ENCODE results near the gene SETD1B.
"Not testable (repeated sequence)": the region's sequence is repeated elsewhere in the genome, so short reads cannot be mapped to it uniquely, and the experiment has no call there.

SETD1B gene

DNA sequence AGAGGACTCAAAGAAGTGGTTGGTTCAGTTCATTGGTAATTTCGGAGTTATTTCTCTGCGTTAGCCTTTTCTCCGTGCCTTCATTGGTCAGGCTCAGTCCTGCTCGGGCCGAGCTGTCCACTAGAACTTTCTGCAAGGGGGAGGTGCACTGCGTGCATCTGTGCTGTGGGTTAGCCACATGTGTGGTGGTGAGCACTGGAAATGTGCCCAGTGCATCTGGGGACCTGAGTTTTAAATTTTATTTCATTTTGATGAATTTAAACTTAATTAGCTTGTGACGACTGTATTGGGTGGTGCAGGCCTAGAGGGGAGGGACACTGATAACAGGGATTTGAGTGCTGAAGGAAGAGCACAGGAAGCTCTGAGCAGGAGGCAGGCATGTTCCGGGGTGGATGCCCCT is 24.5 kb downstream of the SETD1B start:
- DNase-seq, result no peak

DNA sequence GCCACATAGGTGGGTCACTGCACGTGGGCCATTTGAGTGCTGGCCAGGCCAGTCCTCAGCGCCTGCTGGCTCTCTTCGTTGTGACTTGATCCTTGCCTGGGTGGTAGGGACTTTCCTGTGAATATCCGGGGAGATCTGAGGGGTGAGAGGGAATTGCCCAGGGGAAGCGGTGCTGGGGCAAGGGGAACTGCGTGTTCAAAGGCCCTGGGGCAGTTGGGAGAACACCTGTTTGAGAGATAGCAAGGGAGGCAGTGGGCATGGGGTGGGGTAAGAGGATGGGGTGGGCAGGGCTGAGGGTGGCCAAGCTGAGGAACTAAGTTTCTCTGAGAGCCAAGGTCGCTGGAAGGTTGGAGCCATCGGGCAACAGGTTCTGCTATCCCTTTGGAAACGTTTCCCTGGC is 25.0 kb downstream of the SETD1B start:
- no peak for DNase-seq

DNA sequence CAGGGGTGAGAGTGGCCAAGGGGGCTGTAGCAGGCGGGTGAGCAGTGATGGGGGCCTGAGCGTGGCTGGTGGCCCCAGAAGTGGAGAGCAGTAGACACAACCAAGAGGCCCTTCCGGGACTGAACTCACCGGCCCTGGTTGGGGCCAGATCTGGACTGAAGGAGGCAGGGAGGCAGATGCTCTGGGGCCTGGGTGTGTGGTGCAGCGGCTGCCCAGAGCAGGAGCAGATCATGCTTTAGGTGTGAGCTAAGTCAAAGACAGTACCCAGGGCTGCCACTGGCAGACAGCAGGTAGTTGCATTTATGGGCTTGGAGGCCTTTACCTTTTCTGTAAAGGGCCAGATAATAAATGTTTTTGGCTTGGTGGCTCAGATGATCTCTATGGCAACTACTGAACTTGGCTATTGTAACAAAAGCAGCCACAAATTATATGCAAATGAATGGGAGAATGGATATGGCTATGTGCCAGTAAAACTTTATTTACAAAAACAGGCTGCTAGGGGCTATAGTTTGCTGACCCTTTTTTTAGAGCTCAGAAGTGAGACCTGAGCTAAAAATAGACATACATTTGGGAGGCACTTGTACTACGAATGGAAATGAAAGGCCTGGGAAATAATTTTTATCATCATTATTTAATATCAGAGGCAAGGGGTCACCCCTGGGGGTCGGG is 25.6 kb downstream of the SETD1B start:
- DNase-seq, result no peak

DNA sequence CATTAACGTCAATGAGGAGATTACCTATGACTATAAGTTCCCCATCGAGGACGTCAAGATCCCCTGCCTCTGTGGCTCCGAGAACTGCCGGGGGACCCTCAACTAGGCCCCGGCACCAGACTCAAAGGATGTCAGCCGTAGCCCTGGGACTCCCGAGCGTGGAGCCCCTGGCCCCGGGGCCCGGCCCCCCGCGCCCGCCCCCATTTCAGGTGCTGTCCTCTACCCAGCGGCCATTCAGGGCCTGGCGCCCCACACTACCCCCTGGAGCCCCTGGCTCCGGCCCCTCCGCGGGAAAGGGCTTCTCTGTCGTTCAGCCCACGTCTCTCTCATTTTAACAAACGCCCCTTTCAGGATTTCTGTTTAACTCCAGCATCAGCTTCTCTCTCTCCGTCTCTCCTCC is 26.3 kb downstream of the SETD1B start:
- no peak for DNase-seq

DNA sequence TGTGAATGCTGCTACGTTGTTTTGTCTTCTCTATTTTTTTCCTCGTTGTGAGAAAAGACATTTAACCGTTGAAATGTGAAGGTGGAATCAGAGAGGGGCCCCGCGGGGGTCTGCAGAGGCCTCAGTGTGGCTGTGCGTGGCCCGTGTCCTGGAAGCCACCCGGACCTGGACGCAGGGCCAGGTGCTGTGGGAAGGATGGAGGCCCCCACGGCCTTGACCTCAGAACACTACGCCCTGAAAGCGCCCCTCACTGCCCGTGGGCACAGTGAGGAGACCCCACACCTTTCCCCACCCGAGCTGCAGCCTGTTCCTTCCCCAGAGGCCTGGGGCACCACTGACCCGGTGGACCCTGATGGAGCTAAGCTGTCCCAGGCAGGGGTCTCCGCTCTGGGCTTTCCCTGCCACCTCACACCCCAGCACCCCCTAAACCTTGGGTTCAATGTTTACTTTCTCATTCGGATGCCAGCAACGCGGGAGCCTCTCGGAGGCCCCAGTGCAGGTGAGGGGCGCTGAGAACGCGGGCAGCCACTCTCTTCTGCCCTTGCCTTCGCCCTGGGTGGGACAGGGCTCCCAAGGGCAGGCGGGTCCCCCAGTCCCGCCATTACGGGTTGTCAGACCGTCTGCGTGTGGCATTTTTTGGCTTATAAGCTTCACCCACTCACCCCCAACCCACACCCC is 26.9 kb downstream of the SETD1B start:
- DNase-seq, result no peak

DNA sequence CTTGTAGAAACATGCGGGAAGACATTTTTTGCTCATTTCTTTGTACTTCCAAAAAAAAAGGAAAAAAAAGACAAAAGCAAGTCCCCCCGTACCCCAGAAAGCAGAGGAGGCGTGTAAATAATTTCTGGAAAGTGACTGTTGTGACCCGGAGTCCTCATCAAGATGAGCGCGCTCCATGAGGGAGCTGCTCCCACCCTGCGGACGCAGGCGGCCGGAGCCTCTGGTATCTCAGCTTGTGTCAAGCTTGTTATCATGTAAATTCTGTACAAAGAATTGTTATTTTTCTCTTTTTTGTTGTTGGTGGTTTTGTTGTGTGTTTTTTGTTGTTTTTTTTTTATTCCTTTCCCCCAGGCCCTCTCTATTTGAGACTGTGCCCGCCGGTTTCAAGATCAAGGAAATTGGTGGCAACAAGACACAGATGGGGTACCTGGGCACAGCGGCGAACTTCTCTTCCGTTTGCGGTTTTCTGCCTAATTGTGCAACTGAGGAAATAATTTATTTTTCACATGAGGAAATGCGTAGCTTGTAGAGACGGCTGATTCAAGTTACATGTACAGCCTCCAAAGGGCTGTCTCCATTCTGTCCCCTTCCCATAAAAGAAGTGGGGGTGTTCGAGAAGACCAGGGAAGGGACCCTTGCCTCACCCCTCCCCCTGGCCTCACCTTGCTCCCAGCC is 27.9 kb downstream of the SETD1B start:
- DNase-seq, result no peak

DNA sequence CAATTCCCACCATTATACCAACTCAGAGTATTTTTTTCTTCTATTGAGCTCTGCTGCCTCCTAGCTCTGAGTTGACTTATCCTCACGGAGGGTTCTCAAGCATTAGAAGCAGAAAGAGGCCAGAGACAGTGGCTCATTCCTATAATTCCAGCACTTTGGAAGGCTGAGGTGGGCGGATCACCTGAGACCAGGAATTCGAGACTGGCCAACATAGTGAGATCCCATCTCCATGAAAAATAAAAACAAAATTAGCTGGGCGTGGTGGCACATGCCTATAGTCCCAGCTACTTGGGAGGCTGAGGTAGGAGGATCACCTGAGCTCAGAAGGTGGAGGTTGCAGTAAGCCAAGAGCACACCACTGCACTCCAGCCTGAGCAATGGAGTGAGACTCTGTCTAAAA is 33.9 kb downstream of the SETD1B start:
- no peak for DNase-seq

DNA sequence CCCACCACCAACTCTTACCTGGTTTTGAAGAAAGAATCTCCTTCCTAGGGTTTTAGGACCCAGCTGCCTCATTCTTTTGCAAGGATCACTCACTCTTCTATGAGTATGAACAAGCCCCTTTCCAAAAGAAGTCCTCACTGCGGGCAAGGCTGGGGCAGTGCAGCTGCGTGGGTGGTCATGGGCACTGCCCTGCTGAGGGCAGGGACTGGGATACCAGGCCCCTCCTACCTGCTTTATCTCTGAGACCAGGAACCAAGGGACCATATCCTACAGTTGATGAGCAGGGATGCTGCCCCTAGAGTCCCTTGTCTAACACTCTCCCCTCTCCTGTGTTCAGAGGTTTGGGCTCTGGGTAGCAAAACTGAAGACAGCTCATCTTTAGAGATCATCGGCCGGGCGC is 34.3 kb downstream of the SETD1B start:
- DNase-seq, result no peak

DNA sequence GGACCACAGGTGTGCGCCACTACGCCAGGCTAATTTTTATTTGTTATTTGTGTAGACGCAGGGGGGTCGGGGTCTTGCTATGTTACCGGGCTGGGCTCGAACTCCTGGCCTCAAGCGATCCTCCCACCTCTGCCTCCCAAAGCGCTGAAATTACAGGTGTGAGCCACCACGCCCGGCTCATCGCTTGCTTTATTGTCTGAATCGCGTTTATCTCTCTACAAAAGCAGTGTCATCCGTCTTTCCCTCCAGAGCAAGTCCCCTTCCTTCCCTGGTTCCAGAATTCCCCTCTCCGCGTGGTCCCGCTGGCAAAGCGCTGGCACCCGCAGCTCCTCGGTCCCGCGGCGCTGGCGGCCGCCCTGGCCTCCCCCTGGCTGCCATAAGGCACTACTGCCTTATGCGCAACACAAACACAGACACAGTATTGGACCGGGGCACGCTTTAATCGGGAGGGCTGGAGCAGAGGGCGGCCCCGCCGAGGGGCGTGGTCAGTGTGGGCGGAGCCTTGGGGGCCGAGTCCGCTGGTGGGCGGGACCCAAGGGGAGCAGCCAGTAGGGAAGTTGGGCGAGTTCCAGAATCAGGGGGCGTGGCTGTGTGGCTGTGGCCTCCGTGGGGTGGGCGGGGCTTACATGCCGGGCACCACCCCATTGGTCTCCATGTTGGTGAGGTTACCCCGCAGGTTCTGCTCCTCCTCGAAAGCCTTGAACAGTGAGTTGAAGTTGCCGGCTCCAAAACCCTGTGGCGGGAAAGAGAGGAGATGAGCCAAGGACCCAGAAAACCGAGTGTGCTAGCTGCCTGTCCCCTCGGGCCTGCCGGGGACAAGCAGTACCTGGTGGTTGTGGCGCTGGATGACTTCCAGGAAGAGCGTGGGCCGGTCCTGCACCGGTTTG is 35.5 kb downstream of the SETD1B start:
- DNase-seq, result peak; percentile 100

DNA sequence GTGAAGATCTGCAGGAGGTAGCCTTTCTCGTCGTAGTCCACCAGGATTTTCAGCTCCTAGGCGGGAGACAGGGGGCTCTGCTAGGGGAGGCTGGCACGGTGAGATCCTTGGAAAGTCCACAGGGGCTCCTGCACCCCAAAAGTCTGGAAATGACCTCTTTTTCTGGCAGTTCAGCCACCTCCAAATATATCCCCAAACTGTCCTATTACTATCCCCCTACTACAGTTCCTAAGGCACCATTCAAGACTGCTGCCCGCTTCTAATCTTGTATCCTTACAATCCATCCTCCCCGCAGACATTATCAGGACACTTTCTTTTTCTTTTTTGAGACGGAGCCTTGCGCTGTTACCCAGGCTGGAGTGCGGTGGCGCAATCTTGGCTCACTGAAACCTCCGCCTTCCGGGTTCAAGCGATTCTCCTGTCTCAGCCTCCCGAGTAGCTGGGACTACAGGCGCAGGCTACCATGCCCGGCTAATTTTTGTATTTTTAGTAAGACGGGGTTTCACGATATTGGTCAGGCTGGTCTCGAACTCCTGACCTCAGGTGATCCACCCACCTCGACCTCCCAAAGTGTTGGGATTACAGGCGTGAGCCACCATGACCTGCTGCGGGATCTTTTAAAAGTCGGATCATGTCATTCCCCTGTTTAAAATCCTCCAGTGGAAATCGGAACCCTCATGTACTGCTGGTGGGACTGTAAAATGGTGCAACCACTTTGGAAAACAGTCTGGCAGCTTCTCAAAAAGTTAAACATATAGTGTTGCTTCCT is 36.4 kb downstream of the SETD1B start:
- DNase-seq, result no peak

DNA sequence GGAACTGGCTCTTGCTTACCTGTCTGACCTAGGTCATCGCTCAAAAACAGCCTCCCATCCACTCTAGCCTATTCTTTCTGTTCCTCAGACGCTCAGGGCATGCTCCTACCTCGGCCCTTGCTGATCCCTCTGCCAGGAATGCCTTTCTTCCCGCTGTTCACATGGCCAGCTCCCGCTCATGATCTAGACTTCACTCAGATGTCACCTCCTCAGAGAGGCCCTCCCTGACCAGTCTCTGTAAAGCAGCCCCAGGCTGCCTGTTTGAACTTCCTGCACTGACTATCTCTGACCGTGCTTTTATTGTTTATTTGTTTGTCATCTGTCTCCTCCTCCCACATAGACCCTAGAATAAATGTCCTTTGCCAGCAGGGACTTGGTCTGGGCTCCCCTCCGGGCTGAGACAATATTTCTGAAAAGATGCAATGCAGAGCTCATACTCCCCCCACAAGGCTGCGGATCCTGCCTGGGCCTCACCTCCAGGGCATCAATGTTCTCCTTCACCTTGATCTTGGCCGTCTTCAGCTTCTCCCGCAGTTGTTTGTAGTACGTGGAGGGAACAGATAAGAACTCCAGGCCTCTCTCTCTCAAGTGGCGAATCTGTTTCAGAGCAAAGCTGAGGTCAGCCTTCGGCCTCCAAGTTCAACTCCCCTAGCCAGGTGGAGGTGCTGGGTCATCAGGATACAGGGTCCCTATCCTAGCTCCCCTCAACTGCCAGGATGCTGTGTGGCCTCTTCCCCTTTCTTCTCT is 39.6 kb downstream of the SETD1B start:
- no peak for DNase-seq

DNA sequence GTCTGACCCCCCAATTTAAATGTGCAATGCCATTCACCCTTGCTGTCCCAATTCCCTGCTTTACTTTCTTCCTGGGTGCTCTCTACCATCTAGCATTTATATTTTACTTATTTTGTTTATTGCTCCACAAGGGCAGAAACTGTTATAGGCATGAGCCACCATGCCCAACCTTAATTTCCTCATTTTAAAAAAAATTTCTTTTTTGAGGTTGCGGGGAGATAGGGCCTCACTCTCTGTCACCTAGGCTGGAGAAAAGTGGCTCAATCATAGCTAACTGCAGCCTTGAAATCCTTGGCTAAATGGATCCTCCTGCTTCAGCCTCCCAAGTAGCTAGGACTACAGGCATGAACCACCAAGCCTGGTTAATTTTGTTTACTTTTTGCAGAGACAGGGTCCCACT is 41.9 kb downstream of the SETD1B start:
- DNase-seq, result no peak

DNA sequence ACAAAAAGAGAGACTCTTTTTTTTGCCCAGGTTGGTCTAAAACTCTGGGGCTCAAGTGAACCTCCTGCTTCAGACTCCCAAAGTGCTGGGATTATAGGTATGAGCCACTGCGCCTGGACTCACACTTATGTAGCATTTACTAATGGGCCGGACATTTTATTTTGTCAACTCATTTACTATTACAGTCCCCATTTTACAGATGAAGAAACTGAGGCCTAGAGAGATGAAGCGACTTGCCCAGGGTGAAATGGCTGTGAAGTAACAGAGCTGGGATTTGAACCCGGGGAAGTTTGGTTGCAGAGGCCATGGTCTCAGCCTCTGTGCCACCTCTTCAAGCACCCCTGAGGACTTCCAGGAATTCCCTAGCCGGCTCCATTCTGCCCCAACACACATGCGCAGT is 45.4 kb downstream of the SETD1B start:
- DNase-seq, result no peak

DNA sequence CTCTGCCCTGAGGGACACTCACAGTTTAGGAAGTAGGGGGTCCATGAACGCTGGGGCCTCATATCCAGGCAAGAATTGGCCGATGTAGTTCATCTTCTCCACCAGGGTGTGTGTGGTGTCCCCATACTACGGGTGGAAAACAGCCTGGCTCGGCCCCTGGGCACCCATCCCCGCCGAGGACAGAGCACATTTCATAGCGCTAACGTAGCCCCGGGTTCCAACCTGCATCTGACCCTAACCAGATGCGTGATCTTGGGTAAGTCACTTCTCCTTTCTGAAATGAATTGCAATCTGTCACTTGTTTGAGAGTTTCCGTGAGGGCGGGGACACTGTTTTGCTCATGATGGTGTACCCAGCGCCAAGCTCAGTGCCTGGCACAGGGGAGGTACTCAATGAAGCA is 45.9 kb downstream of the SETD1B start:
- DNase-seq, result no peak

DNA sequence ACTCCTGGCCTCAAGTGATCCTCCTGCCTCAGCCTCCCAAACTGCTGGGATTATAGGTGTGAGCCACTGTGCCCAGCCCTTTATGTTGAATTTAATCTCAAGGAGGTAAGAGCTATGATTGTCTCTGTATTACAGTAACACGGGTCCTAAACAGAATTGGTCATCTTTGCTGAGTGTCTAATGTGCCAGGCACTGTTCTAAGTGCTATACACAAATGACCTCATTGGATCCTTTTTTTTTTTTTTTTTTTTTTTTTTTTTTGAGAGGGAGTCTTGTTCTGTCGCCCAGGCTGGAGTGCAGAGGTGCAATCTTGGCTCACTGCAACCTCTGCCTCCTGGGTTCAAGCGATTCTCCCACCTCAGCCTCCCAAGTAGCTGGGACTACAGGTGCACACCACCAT is 48.6 kb downstream of the SETD1B start:
- not testable (repeated sequence) for DNase-seq

DNA sequence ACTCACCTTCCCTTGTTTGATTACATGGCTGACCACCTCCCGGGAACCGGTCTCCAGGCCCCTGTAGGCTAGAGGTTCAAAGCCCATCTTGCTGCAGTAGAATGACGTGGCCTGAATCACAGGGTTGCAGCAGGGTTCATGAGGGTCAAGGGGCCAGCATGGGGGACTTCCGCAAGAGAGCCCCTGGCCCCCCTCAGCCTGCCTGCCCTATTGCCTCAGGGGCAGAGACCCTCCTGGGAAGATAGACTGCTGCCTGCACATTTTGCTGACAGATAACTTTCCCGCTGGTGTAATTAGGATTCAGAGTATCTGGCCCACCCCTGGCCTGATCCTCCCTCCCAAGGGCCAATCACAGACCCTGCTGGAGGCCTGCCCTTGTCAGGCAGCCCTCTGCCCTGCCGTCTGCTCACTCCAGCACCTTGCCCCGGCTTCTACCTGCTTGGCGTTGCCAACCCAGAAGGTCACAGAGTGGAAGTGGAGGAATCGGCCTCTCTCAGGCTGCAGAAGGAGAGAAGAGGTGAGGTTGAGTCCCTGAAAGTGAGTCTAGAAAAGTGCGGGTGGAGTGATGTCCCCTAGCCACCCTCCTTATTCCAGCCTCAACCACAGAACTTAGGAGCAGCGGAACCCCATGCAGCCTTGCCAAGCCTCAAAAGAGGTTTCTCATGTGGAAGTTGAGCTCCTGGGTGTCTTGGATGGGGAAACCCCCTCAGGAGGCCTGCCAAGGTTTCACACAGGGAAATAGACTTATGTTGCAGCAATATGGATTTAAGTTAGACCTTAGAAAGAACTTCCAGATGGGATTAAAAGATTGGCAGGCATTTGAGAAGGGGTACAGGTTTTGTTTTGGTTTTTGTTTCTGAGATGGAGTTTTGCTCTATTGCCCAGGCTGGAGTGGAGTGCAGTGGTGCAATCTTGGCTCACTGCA is 53.8 kb downstream of the SETD1B start:
- no peak for DNase-seq

DNA sequence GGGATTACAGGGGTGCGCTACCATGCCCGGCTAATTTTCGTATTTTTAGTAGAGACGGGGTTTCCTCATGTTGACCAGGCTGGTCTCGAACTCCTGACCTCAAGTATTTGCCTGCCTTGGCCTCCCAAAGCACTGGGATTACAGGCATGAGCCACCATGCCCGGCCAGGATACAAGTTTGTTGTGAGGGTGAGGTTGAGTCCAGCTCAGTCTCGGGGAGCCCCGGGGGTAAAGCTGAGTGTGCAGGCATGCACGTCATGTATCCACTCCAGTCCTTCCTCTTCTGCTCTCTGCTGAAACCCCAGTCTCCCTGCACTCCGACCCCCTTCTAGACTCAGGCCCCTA is 54.5 kb downstream of the SETD1B start:
- no peak for DNase-seq

DNA sequence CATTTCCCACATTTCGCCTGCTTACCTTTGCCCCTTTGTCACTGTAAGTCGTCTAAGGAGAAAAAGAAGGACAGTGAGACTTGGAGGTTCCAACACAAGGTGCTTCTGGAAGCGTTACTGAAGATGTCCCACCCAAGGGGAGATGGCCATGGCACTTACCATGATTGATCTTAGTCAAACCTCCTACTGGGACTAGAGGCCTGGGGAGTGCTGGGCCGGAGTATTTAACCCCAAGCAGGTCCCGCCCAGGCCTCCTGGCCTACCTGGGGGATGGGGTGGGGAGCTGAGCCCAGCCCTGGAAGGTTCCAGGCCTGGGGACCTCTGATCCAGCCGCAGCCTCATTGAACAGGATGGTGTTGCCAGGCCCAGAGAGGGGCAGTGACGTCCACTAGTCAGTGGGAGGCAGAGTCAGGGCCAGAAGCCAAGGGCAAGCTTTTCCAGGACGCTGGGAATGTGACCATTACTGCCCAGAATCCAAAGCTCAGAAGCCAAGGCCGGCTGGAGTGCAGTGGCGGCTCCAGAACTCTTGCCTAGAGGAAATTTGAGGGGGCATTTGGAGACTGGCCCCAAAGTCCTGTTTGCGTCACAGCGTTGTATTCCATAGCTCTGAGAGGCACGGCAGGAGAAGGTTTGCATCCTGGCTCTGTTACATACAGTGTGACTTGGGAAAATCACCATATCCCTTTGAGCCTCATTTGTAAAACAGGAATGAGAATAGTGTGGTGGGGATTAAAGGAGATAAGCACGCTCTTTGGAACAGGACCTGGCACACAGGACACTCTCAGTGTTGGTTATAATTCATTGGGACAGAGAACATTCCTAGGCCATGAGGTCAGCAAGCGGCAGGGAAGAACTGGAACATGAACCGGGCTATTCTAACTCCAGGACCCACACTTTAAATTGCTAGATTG is 55.1 kb downstream of the SETD1B start, which contains the start of gene HPD:
Gene HPD, minus strand, starts transcription at position 198 of the 911 bp plus-strand sequence. Its CDS starts 36 bp downstream, at position 162.
- no peak for DNase-seq

DNA sequence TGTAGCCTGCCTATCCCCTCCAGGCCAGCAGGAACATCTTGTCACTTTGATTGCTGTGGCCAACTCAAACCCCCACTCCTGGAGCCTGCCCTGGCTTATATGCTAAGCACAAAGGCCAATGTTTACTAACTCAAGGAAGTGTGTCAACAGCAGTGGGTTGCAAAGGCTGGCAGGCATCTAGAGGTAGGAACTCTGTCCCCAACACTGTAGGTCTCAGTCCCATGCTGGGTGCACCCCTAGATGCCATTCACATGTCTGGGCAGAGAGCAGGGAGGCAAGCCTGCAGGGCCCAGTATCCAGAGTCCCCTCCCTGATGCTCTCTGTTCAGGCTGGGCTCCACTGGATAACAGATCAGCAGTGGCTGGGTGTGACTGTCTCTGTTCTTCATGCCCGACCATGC is 56.4 kb downstream of the SETD1B start:
- DNase-seq, result no peak

Data from stimulated activated CD4-positive, alpha-beta T cell treated with anti-CD3 and anti-CD28 coated beads, Interleukin-1b, Interleukin-23, amount 100 ng/mL, for 48 hours (primary cell).